GM12892 (cell line): ENCODE data around the gene MROH2B.

ENCODE experiments used
- POLR2A ChIP-seq: IDR thresholded peaks from 2 replicates; pipeline ENCODE4 v1.6.1; 2011; ENCODE audit warnings: low read depth, low read length, control low read depth
- POLR2AphosphoS5 ChIP-seq: IDR thresholded peaks from 2 replicates; pipeline ENCODE4 v1.6.1; 2011; ENCODE audit warnings: low read depth, low read length, control low read depth

DNA sequence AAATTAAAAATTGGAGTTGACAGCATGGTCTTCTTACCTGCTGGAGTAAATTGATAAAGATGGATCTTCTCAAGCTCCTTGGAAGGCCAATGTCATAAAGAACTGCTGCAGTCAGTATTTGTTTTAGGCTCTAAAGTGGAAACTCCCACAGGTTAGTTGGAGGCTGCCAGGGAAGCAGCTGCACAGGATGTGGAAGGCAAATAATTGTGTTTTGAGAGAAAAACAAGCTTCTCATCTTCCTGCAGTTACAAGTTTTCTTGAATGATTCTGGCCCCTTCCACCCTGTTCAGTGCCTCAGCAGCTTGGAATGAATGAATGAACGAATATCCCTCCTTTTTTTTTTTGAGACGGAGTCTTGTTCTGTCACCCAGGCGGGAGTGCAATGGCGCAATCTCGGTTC lies 13.9 kb downstream of the MROH2B start:
- TF ChIP-seq POLR2A (no peak), POLR2AphosphoS5 (no peak)
